Measurements from ENCODE around the gene DNAJC1.
A peak's percentile ranks its signal among the peaks of the same experiment; 100 is the strongest.

Gene DNAJC1

GRCh38 chr10:21771219-21771618 is 232.3 kb downstream of the DNAJC1 start:
- Mint-ChIP-seq H3K4me1 (ENCODE audit: low read depth in 2 of 2) (peaks cover 0 to 5% of the 10 kb centered on the region in 2 donors), H3K27me3 (no peaks in the 10 kb centered on the region), H3K36me3 (ENCODE audit: insufficient read depth) (peaks cover 7% of the 10 kb centered on the region), H3K27ac (peak overlapping the region in 1 of 2 donors; percentile 73), H3K9me3 (no peaks in the 10 kb centered on the region), H3K4me3 (no peak overlapping the region)
- ATAC-seq (replicated peaks): no peak
- DNase-seq: no peak

GRCh38 chr10:21769041-21769440 is 234.5 kb downstream of the DNAJC1 start:
- Mint-ChIP-seq H3K27ac (no peak overlapping the region), H3K4me3 (no peak overlapping the region), H3K4me1 (ENCODE audit: low read depth in 2 of 2) (peaks cover 0 to 5% of the 10 kb centered on the region in 2 donors), H3K36me3 (ENCODE audit: insufficient read depth) (peaks cover 7% of the 10 kb centered on the region), H3K27me3 (no peaks in the 10 kb centered on the region), H3K9me3 (no peaks in the 10 kb centered on the region)
- ATAC-seq (replicated peaks) (no peak), DNase-seq (no peak)

- Mint-ChIP-seq H3K4me3 (no peak overlapping the region), H3K9me3 (no peaks in the 10 kb centered on the region), H3K27ac (no peak overlapping the region), H3K36me3 (ENCODE audit: insufficient read depth) (peaks cover 10% of the 10 kb centered on the region), H3K27me3 (no peaks in the 10 kb centered on the region), H3K4me1 (ENCODE audit: low read depth in 2 of 2) (peaks cover 0 to 5% of the 10 kb centered on the region in 2 donors)
- DNase-seq (no peak), ATAC-seq (replicated peaks) (no peak)
Observed at GRCh38 chr10:21764466-21765189, 238.9 kb downstream of the DNAJC1 start.

GRCh38 chr10:21760332-21760731 is 243.2 kb downstream of the DNAJC1 start:
- Mint-ChIP-seq H3K9me3 (no peaks in the 10 kb centered on the region), H3K4me3 (no peak overlapping the region), H3K27me3 (no peaks in the 10 kb centered on the region), H3K4me1 (ENCODE audit: low read depth in 2 of 2) (no peaks in the 10 kb centered on the region), H3K27ac (peak overlapping the region in 1 of 2 donors; percentile 25), H3K36me3 (ENCODE audit: insufficient read depth) (peaks cover 21% of the 10 kb centered on the region)
- DNase-seq (no peak), ATAC-seq (replicated peaks) (no peak)

- H3K4me1 Mint-ChIP-seq (ENCODE audit: low read depth in 2 of 2): no peaks in the 10 kb centered on the region
- no peaks in the 10 kb centered on the region for H3K27me3 Mint-ChIP-seq
- no peak overlapping the region for H3K27ac Mint-ChIP-seq
- DNase-seq: no peak
- H3K9me3 Mint-ChIP-seq: no peaks in the 10 kb centered on the region
- no peak for ATAC-seq (replicated peaks)
- no peak overlapping the region for H3K4me3 Mint-ChIP-seq
- H3K36me3 Mint-ChIP-seq (ENCODE audit: insufficient read depth): peaks cover 23% of the 10 kb centered on the region
Observed at GRCh38 chr10:21759232-21759631, 244.3 kb downstream of the DNAJC1 start.

- Mint-ChIP-seq H3K36me3 (ENCODE audit: insufficient read depth) (peaks cover 20% of the 10 kb centered on the region), H3K27ac (peak overlapping the region in 1 of 2 donors; percentile 41), H3K27me3 (no peaks in the 10 kb centered on the region), H3K4me3 (no peak overlapping the region), H3K9me3 (no peaks in the 10 kb centered on the region), H3K4me1 (ENCODE audit: low read depth in 2 of 2) (no peaks in the 10 kb centered on the region)
- no peak for DNase-seq
- no peak for ATAC-seq (replicated peaks)
Observed at GRCh38 chr10:21758696-21759095, 244.8 kb downstream of the DNAJC1 start.

GRCh38 chr10:21758239-21758638 is 245.3 kb downstream of the DNAJC1 start:
- no peak for DNase-seq
- Mint-ChIP-seq H3K9me3 (no peaks in the 10 kb centered on the region), H3K36me3 (ENCODE audit: insufficient read depth) (peaks cover 20% of the 10 kb centered on the region), H3K27me3 (no peaks in the 10 kb centered on the region), H3K27ac (no peak overlapping the region), H3K4me1 (ENCODE audit: low read depth in 2 of 2) (no peaks in the 10 kb centered on the region), H3K4me3 (no peak overlapping the region)
- no peak for ATAC-seq (replicated peaks)

- Mint-ChIP-seq H3K4me3 (no peak overlapping the region), H3K9me3 (no peaks in the 10 kb centered on the region), H3K4me1 (ENCODE audit: low read depth in 2 of 2) (no peaks in the 10 kb centered on the region), H3K27me3 (no peaks in the 10 kb centered on the region), H3K27ac (peak overlapping the region in 1 of 2 donors; percentile 52), H3K36me3 (ENCODE audit: insufficient read depth) (peaks cover 21% of the 10 kb centered on the region)
- DNase-seq (no peak), ATAC-seq (replicated peaks) (no peak)
Observed at GRCh38 chr10:21757185-21757901, 246.2 kb downstream of the DNAJC1 start.

- H3K4me3 Mint-ChIP-seq: no peak overlapping the region
- DNase-seq (no peak), ATAC-seq (replicated peaks) (no peak)
- H3K27me3 Mint-ChIP-seq: no peaks in the 10 kb centered on the region
- no peaks in the 10 kb centered on the region for H3K9me3 Mint-ChIP-seq
- H3K27ac Mint-ChIP-seq: no peak overlapping the region
- H3K36me3 Mint-ChIP-seq (ENCODE audit: insufficient read depth): peaks cover 26% of the 10 kb centered on the region
- no peaks in the 10 kb centered on the region for H3K4me1 Mint-ChIP-seq (ENCODE audit: low read depth in 2 of 2)
Observed at GRCh38 chr10:21756707-21757106, 246.8 kb downstream of the DNAJC1 start.

- Mint-ChIP-seq H3K27me3 (no peaks in the 10 kb centered on the region), H3K4me1 (ENCODE audit: low read depth in 2 of 2) (peaks cover 0 to 3% of the 10 kb centered on the region in 2 donors), H3K27ac (peak overlapping the region in 1 of 2 donors; percentile 12), H3K36me3 (ENCODE audit: insufficient read depth) (peaks cover 26% of the 10 kb centered on the region), H3K9me3 (no peaks in the 10 kb centered on the region), H3K4me3 (no peak overlapping the region)
- DNase-seq: no peak
- ATAC-seq (replicated peaks): no peak
Observed at GRCh38 chr10:21754410-21755011, 249.0 kb downstream of the DNAJC1 start.

GRCh38 chr10:21753497-21754270 is 249.8 kb downstream of the DNAJC1 start:
- no peaks in the 10 kb centered on the region for H3K27me3 Mint-ChIP-seq
- peaks cover 0 to 3% of the 10 kb centered on the region in 2 donors for H3K4me1 Mint-ChIP-seq (ENCODE audit: low read depth in 2 of 2)
- H3K27ac Mint-ChIP-seq: peak overlapping the region in 1 of 2 donors; percentile 86
- ATAC-seq (replicated peaks) (no peak), DNase-seq (no peak)
- H3K4me3 Mint-ChIP-seq: no peak overlapping the region
- peaks cover 23% of the 10 kb centered on the region for H3K36me3 Mint-ChIP-seq (ENCODE audit: insufficient read depth)
- H3K9me3 Mint-ChIP-seq: no peaks in the 10 kb centered on the region

GRCh38 chr10:21751341-21752310 is 251.9 kb downstream of the DNAJC1 start:
- H3K4me3 Mint-ChIP-seq: no peak overlapping the region
- DNase-seq (no peak), ATAC-seq (replicated peaks) (no peak)
- peaks cover 12% of the 10 kb centered on the region for H3K36me3 Mint-ChIP-seq (ENCODE audit: insufficient read depth)
- no peaks in the 10 kb centered on the region for H3K9me3 Mint-ChIP-seq
- H3K27ac Mint-ChIP-seq: peak overlapping the region; percentile 64 to 65
- H3K4me1 Mint-ChIP-seq (ENCODE audit: low read depth in 2 of 2): peaks cover 10 to 11% of the 10 kb centered on the region in 2 donors
- H3K27me3 Mint-ChIP-seq: no peaks in the 10 kb centered on the region

Data from effector memory CD8-positive, alpha-beta T cell (primary cell).